Lower lobe of right lung (tissue), 2 donors: Measurements from ENCODE around the gene MYOF. TPM values are rescaled to one million over a fixed set of nuclear protein-coding genes. Genes with fewer than 3 reads are reported as not detected.
A peak's percentile ranks its signal among the peaks of the same experiment; 100 is the strongest.

Experiments used
- ATAC-seq, 2 donors: fragments of 200-7000 bp; cut with Tn5 transposase; one replicate each; pipeline ENCODE4 v1.9.1; 2020 to 2022; ENCODE audit warnings: mild to moderate bottlenecking in 2 of 2, moderate library complexity in 2 of 2
- DNase-seq: peaks from one replicate; pipeline ENCODE4 v3.0.0-alpha.2; 2020
- H3K27ac ChIP-seq: fragments of 200-600 bp; one replicate; pipeline ENCODE4 v1.8.0; 2022
- H3K27me3 ChIP-seq: fragments of 200-600 bp; one replicate; pipeline ENCODE4 v1.8.0; 2022; ENCODE audit warnings: low read depth
- H3K36me3 ChIP-seq: fragments of 200-600 bp; one replicate; pipeline ENCODE4 v1.8.0; 2022; ENCODE audit warnings: mild to moderate bottlenecking
- H3K4me1 ChIP-seq: fragments of 200-600 bp; one replicate; pipeline ENCODE4 v1.8.0; 2022
- H3K4me3 ChIP-seq: fragments of 200-600 bp; one replicate; pipeline ENCODE4 v1.8.0; 2022; ENCODE audit warnings: mild to moderate bottlenecking
- H3K9me3 ChIP-seq: fragments of 200-600 bp; one replicate; pipeline ENCODE4 v1.8.0; 2022
- CTCF ChIP-seq: fragments of 200-600 bp; IDR thresholded peaks from one replicate; pipeline ENCODE4 v1.8.0; 2022; ENCODE audit warnings: antibody characterized with exemption, mild to moderate bottlenecking
- intact Hi-C: fragments of 100-400 bp; cut with DNase I; formaldehyde crosslinking; loops from one replicate; pipeline ENCODE4 v1.11.0; 2022
- total RNA-seq: library from RNA; stranded (reverse); fragmentation: NEBNext Ultra II Directional; extraction: Animal tissue kit (Norgen Biotek cat#: 25700); gene quantifications from one replicate; pipeline ENCODE4 v1.2.1, GENCODE V29; 2021
- donor health status: DM: no; HTN: yes; CAD: no; lungs with severe emphysema.

The MYOF gene
- total RNA-seq, 1 donor from 2014 or later = 127 TPM

- H3K27ac ChIP-seq = no peak overlapping the region
- ATAC-seq = no peak
- intact Hi-C loops = no loop called here
- no peaks in the 10 kb centered on the region for H3K36me3 ChIP-seq
- TF ChIP-seq CTCF = no peak
- DNase-seq = no peak
- no peaks in the 10 kb centered on the region for H3K27me3 ChIP-seq
- H3K4me1 ChIP-seq = peaks cover 5% of the 10 kb centered on the region
- no peak overlapping the region for H3K4me3 ChIP-seq
- no peaks in the 10 kb centered on the region for H3K9me3 ChIP-seq
Measured at GRCh38 chr10:93498166-93498565, 16.0 kb upstream of the MYOF start.

DNA sequence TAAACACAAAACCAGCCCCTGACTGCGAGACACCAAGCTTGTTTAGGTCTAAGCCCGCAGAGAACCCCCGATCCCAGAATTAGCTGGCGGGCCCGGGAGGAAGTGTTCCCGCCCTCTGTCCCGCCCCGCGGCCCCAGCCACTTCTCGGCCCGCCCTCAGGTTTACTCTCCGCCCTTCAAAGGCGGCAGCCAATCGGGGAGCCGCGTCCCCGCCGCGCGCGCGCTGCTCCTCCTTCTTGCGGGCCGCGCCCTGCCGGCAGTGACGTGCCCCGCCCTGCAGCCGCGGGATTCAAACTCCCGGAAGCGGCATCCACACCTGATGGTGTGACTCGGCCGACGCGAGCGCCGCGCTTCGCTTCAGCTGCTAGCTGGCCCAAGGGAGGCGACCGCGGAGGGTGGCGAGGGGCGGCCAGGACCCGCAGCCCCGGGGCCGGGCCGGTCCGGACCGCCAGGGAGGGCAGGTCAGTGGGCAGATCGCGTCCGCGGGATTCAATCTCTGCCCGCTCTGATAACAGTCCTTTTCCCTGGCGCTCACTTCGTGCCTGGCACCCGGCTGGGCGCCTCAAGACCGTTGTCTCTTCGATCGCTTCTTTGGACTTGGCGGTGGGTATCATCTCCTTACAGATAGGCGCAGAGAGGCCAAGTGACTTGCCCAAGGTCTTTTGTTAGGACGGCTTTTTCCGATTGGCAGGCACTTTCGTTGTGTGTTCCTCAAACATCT is 14.3 kb upstream of the MYOF start, which contains the start of gene CEP55:
Gene CEP55 (plus strand): TSS at position 291 of the 720 bp plus-strand sequence. CDS start 3,440 bp downstream, outside the sequence.
- TF ChIP-seq CTCF = no peak
- peak; percentile 96 for DNase-seq
- Histone ChIP-seq H3K27ac (peak within 1 kb of the TSS; percentile 37), H3K36me3 (no peaks in the 10 kb centered on the region), H3K4me3 (peak within 1 kb of the TSS; percentile 71), H3K27me3 (no peaks in the 10 kb centered on the region), H3K9me3 (no peaks in the 10 kb centered on the region), H3K4me1 (peaks cover 5% of the 10 kb centered on the region)
- ATAC-seq = peak; percentile 100
- intact Hi-C loops = no loop called here

GRCh38 chr10:93495654-93496321 is 13.7 kb upstream of the MYOF start:
- ATAC-seq = peak; percentile 56 to 72
- intact Hi-C loops = no loop called here
- peak overlapping the region; percentile 71 for H3K4me3 ChIP-seq
- DNase-seq = no peak
- H3K4me1 ChIP-seq = peaks cover 5% of the 10 kb centered on the region
- H3K27ac ChIP-seq = peak overlapping the region; percentile 37
- no peak for TF ChIP-seq CTCF
- H3K36me3 ChIP-seq = no peaks in the 10 kb centered on the region
- H3K27me3 ChIP-seq = no peaks in the 10 kb centered on the region
- no peaks in the 10 kb centered on the region for H3K9me3 ChIP-seq

DNA sequence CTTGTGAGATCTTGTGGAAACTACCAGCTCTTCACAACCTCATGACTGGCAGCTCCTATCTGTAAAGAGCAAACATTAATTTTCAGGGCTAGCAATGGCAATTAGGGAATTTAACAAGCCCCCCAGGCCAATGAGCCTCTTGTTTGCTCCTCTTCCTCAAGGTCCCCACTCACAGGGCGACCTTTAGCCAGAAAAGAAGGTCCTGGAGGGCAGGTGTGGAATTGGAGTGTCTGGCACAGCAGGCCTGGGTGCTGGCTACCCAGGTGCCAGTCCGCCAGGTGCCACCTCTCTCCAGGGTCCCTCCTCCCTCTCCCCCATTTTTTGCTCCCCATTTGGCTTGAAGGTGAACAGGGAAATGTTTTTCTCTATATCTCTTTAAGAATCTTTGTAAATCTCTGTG is 12.4 kb upstream of the MYOF start:
- no peak for TF ChIP-seq CTCF
- Histone ChIP-seq H3K27me3 (no peaks in the 10 kb centered on the region), H3K4me3 (no peak overlapping the region), H3K27ac (no peak overlapping the region), H3K9me3 (no peaks in the 10 kb centered on the region), H3K36me3 (no peaks in the 10 kb centered on the region), H3K4me1 (peaks cover 5% of the 10 kb centered on the region)
- intact Hi-C loops = no loop called here
- no peak for ATAC-seq
- no peak for DNase-seq

- no peak overlapping the region for H3K27ac ChIP-seq
- TF ChIP-seq CTCF = no peak
- ATAC-seq = no peak
- no peaks in the 10 kb centered on the region for H3K9me3 ChIP-seq
- intact Hi-C loops = no loop called here
- H3K4me1 ChIP-seq = peaks cover 5% of the 10 kb centered on the region
- H3K27me3 ChIP-seq = no peaks in the 10 kb centered on the region
- no peak overlapping the region for H3K4me3 ChIP-seq
- no peaks in the 10 kb centered on the region for H3K36me3 ChIP-seq
- no peak for DNase-seq
Measured at GRCh38 chr10:93493162-93493561, 11.0 kb upstream of the MYOF start.
